HG02981 (cell line): ENCODE data around the gene PFKP.

ENCODE experiments used
- ATAC-seq: cut with Tn5 transposase; IDR thresholded peaks from one replicate; pipeline ENCODE4 v1.9.1; 2021; ENCODE audit warnings: mild to moderate bottlenecking, moderate library complexity; ENCODE audit not compliant: unreplicated experiment

The PFKP gene

DNA sequence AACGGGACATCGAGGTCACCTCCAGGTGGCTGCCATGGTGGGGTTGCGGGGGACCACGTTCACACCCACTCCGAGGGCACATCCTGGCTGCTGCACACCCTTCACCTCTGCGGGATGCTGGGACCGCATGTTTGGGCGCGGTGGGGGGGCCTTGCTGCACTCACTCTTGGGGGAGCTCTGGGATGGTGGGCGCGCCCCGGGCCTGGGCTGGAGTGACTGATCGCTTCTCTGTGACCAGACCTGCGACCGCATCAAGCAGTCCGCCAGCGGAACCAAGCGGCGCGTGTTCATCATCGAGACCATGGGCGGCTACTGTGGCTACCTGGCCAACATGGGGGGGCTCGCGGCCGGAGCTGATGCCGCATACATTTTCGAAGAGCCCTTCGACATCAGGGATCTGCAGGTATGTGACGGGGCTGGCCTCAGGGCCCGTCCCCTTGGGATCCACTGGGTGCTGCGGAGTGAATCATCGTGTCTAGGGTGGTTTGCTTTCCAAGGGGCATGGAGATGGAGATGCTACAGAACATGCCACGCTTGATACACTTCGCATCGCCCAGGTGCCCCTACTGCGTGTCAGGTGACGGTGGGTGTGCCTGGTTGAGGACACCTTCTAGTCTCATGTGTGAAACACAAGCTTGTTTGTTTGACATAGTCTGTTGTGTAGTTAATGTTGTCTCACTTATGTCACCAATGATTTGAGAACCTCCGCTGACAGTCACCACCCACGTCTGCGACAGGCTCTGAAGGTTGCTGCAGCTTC, 62.4 kb downstream of the PFKP start:
- ATAC-seq: no peak

DNA sequence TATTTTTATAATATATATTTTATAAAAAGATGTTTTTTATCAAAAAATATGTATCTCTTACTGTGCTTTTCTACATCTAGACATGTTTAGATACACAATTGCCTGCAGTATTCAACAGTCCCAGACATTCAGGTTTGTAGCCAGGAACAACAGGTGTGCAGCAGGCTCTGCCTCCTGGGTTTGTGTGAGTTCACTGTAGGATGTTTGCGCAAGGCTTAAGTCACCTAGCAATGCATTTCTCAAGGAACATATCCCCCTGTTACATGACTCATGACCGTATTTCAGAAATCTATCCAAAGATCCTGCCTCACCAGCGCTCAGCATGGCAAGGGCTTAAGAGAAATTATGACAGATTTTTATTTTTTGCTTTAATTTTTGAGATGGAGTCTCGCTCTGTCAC, 63.8 kb downstream of the PFKP start:
- no peak for ATAC-seq

DNA sequence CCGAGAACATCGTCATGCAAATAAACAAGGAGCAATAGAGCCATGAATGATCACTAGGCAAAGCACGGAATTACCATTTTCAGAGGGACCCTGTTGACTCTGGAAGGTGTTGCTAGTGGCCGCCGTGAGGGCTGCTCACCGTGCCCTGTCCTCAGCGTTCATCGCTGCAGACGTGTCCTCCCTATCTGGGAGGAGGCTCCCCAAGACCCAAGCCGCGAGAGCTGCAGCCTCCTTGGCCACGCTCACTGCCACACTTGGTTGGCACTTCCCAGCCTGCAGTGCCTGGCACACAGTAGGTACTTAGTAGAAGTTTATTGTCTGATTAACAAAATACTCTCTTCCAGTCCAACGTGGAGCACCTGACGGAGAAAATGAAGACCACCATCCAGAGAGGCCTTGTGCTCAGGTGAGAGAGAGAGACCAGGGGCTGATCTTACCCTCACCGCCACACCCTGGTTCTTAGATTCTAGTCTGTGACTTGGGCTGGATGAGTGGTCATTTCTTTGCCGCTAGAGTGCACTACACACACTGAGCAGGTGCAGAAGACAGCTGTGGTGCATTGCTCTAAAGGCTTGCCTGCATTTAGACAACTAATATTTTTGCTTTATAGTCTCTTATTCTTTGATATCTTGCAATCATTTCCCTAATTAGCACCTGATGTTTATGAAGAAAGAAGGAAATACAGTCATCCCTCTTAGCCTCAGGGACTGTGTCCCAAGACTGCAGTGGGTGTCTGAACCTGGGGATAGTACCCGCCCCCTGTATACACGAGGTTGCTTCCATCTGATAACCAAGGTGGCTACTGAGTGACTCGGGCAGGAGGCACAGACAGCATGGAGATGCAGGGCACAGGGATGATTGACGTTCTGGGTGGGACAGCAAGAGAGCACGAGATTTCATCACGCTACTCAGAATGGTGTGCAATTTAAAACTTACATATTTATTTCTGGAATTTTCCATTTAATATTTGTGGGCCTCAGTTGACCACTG, 65.0 kb downstream of the PFKP start:
- no peak for ATAC-seq

DNA sequence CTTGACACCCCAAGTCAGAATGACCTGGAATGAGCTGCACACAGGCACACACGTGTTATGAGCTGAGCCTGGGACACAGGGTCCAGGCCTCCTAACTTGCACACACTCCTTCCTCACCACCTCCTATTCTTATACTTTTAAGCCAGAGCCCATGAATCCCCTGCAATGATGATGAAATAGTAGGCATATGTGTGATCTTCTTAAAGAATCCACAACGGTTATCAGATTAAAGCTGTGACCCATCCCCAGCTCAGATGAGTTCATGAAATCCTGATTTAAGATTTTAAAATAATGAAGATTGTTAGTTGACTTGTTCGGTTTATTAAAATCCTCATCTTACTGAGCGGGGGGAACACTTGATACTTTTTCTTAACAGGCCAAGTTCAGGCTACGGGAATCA, 66.6 kb downstream of the PFKP start:
- no peak for ATAC-seq

DNA sequence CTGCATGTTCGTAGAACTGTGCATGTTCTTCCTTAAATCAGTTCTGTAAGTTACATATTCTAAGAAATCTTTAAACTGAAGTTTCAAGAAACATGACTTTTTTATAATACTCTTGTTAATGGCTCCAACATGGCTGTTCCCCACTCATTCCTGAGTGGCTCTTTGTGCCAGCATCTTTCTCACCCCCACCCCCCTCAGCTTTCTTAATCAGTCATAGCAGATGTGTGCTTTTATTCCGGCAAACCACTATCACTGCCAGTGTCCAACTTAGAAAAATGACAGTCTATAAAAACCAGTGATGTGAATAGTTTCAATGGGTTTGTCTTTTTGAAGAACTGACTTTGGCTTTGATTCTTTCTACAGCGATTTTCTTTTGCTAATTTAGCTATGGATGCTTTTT, 67.7 kb downstream of the PFKP start:
- no peak for ATAC-seq

DNA sequence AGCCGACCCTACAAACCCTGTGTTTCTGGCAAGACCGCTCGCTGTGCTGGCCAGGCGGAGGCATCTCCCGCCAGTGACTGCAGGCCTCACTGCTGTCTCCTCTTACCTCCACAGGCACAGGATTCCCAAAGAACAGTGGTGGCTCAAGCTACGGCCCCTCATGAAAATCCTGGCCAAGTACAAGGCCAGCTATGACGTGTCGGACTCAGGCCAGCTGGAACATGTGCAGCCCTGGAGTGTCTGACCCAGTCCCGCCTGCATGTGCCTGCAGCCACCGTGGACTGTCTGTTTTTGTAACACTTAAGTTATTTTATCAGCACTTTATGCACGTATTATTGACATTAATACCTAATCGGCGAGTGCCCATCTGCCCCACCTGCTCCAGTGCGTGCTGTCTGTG, 69.0 kb downstream of the PFKP start:
- ATAC-seq: no peak

DNA sequence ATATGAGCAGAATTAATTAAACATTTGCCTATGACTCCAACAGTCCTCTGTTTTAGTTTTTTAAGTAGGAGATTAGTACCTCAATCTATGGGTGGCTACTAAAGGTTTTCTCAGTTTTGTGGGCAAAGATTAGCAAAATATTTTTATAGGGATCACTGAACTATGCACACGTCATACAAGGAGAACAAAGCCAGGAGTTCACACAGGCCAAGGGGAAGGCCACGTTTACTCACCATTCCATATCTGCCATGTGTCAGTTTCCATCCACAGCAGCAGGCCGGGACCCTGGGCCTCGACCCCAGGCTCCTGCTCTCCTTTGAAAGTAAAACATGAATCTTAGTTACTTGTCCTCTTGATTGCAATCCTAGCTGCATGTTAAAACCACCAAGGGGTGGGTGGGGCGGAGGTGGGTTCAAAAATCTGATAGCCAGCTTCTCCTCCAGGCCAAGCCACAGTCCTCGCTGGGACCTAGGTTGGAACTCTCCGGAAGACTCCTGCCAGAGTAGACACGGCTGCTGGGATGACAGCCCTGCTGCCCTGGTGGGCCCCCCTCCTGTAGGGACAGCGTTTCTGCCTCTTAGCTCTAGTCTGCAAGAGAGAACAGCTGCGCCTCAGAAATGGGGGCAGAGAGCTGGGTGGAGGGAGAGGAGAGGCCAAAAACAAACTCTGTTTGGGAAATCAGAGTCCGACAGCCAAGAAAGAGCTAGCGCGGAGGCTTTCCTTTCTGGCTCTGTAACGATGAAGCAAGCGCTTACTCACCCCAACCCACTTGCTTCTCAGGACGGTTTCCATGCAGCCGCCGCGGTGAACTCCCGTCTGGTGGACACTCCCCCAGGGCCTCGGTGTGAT, 69.6 kb downstream of the PFKP start:
- ATAC-seq: no peak

DNA sequence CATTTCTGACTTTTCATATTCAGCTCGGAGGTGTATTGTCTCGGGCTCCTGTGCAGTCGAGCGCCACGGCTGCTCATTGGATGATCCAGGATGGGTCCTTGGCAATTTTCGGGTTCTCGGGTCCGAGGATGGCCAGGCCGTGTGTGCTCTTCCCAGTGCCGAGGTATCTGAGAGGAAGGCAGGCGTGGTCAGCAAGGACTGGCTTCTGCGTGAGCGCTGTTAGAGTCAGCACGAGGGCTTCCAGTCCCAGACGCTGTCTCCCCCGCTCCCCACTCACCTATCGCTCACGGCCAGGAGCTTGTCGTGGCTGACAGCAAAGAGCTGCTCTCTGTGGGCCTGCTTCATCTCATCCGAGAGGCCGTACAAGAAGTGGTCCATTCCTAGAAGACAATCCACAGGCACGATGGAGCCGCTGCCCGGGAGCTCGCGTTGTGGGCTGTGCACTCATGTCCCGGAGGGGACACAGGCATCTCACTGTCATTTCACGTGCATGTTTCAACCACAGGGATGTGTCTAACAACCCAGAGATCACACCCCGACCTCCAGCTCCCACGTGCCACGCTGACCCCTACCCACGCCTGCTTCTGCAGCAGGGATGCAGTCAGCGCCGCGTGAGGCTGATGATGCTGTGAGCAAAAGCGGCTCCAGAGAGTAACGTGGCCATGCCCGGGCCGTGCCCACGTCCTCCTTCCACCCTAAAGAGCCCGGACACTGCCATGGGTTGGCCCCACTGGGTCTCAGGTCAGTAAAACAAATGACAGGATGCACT, 70.8 kb downstream of the PFKP start:
- no peak for ATAC-seq

DNA sequence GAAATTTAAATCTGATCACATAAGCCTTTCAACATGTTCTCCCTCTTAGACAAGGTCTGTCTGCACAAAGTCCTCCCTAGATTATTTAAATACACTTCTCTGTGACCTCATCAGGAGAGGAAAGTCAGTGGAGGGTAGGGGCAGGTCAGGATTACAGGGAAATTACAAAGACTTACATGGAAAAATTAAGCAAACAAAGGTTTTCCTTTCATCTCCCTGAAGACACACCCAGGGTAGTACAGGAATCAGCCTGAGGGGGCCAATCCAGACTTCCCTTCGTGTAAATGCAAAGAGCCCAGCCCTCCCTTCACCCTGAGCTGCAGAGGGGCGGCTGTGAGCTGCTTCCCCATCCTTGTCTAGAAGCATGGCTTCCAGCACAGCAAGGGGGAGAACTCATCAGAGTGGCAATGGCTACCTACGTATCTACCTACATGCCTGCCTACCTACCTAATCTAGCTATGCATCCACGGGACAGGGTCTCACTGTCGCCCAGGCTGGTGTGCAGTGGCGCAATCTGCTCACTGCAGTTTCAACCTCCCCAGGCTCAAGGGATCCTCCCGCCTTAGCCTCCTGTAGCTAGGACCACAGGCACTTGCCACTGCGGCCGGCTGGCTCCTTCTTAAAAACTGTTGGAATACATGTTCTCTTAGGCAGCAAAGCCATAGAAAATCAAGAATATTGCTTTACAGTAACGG, 72.0 kb downstream of the PFKP start:
- no peak for ATAC-seq

DNA sequence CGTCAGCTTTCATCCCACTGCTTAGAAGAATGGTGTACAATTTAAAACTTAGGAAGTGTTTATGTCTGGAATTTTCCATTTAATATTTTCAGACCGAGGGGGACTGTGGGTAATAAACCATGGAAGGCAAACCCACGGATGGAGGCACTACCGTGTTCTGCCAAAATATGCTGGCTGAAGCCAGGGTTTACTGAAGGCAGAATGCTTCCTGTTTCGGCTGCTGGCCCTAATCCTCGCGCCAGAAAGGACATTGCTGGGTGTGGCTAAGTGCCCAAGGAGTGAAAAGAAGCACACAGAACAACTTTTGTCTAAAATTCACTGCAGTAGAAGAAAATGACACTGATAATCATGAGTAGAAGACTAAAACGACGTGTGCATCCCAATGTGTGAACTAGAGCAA, 72.9 kb downstream of the PFKP start:
- no peak for ATAC-seq

DNA sequence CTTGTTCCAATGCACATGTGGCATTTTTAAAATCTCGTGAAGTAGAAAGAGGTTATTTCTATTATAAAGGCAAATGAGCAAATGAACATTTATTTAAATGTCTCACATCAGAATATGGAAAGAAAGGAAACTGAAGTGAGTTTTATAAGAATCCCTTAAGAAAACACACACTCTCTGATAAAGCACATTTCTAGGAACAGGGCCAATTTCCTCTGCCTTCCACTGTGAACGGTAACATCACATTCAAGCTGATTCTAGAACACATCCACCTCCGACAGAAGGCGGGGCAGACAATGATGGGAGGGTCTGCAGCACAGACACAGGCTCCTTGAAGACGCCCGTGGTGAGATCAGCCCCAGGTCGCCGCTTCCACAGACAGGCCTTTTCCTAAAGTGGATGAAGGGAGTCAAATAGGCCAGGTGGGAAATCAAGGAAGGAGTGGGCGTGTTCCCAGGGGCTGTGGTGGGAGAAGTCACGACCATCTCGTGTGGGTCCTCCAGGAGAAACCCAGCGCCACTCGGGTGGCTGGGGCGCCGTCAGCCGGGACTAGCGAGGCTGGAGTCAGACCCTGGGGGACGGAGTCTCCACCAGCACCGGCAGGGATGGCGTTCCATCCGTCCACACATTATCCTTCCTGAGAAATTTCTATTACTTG, 74.1 kb downstream of the PFKP start:
- no peak for ATAC-seq

DNA sequence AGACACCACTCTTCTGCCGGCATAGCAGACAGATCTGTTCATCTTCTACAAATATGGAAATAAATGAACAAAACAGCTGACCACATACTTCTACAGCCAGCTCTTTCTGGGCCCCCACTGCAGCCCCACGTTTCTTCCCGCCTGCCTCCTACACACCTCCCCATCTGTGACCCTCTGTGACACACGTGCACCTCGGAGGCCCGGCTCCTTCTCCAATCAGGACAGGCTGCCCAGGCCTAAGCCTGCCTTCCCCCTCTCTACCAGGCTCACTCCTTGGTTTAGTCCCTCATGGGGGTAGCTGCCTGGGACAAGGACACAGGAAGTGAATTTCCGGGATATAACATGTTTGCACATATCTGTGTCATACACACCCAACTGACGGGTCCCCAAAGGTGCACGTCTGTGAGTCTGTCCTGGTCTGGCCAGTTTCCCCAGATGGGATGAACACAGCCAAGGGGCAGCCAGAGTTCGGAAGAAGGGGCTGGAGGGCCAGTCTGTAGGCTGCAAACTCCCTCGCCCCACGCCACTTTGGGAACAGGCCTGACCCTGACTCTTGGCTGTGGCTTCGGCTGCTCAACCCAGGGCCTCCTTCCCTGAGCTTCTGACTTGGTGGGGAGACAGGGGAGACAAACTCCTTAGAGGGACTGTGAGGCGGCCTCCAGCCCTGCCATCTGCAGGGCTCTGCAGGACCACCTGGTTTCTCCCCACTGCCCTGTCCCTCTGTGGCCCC, 75.0 kb downstream of the PFKP start:
- no peak for ATAC-seq

DNA sequence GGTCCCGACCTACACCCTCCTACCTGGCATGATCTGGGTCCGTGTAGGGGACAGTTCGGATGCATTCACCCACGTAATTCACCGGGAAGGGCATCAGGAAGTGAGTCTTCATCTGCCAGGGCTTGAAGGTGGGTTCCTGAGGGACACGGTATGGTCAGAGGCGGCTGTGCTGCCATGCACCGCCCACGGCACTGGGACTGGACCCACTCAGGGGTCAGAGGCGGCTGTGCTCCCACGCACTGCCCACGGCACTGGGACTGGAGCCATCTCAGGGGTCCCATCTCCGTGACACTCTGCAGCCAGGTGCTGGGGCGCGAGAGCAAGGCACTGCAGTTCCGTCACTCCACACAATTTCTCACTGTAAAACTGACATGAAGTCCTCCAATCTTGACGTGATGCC, 76.0 kb downstream of the PFKP start:
- ATAC-seq: no peak

DNA sequence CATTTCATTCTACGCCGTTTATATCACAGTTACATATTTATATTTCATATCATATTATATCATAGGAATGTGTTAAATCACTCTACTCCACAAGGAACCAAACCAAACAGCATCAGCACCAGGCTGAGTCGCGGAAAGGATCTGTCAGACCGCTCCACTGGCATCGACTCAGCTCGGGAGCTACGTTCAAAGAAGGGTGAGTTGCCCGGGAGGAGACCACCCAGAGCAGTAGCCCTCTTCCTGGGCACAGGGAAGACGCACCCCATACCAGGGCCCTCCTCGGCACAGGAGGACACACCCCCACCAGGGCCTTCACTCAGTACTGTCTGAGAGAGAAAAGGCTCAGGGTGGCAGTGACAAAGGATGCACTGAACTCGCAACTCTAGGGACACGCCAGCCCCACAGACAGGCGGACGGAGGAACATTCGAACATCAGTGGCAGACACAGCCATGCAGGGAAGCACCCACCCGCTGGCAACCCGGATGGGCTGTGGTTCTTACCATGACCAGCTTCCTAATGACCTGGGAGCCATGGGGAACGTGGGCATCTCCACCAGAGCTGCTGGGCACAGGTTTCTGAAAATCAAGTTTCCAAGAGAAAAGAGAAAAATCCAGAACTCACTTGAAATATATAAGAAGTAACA, 76.6 kb downstream of the PFKP start:
- no peak for ATAC-seq

DNA sequence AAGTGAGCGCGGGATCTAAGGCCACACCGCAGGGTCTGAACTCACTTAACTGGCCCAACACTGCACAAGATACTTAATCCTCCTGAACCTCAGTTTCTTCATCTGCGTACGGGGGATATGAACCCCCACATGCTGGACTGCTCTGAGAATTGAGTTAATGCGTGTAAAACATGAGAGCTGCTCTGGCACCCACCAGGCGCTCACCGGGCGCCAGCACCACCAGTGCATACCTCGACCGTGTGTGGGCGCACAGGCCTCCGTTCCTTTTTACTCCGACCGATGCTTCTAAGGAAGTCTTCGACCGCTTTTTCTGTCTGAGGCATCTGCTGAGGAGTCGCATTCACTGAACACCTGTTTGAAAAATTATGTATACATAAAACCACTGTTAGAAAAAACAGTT, 78.0 kb downstream of the PFKP start:
- no peak for ATAC-seq

DNA sequence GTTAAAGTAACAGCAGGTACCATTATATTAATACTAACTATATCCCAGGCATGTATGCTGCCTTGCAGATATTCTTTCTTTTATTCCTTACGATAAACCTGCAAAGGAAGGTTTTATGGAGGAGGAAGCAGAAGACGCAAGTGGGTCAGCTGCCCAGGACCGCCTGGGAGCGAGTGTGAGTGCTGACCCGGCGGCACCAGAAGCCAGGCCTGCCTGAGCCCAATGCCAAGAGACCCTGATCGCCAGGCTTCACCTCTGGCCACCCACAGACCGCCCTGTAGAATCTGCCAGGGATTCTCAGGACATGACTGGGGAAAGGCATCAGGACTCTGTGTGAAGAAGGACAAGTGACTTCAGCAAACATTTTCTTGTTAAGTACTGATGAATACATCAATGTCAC, 78.9 kb downstream of the PFKP start:
- no peak for ATAC-seq

DNA sequence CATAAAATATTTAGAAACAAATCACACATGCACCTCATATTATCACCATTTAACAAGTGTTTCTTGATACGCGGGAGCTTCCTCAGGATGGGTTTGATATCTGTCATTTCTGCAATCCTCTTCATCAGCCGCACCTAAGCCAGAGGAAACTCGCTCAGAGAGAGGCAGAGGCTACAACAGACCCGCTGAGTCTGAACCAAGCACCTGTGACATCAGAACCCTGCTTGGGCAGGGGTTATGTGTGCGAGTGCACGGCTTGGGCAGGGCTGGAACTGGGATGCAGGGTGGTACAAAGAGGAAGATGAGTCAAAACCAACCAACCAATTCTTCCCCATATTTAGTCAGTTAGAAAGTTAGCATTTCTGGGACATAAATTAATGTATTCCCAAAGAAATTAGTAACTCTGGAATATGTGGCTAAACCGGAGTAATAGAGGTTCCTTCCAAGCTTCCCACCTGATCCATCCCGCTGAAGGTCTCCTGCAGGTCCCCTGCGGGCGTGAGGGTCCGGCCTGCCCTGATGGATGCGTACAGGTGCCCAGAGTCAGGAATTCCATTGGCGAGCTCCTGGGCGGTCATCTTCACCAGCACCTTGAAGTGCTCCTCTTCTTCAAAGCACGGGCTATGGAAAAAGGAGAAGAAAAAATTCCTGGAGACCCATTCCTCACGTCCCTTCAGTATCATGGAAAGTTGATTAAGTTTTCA, 79.9 kb downstream of the PFKP start:
- no peak for ATAC-seq

DNA sequence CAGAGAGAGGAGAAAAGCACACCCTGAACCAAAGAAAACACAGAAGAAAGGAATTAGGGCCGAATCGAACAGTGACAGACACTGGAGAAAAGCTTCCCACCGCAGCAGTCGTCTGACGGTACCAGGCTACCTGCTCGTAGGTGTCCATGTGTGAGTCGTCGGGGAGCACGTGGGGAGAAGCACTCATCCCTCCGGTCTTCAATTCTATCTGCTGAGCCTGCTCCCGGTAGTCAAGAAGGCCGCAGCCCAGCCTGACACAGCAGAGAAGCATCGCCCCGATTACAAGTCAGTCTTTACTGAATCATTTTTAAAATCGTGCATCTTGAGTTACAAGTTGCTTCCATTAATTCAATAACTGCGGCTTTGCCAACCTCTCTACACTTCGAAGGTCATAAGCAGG, 80.7 kb downstream of the PFKP start:
- ATAC-seq: no peak
